ENCODE data around the gene PLEKHA6. TPM values are rescaled to one million over a fixed set of nuclear protein-coding genes. Genes with fewer than 3 reads are reported as not detected.
"Not testable (repeated sequence)": the region's sequence is repeated elsewhere in the genome, so short reads cannot be mapped to it uniquely, and the experiment has no call there.

Gene PLEKHA6
- total RNA-seq, 2 donors from 2014 or later: 14.1 to 19.8 TPM

GRCh38 chr1:204323887-204324286, 35.8 kb downstream of the PLEKHA6 start:
- ATAC-seq (peak; percentile 51 to 84), DNase-seq (no peak)
- intact Hi-C loops (cut with DNase I): no loop called here

DNA sequence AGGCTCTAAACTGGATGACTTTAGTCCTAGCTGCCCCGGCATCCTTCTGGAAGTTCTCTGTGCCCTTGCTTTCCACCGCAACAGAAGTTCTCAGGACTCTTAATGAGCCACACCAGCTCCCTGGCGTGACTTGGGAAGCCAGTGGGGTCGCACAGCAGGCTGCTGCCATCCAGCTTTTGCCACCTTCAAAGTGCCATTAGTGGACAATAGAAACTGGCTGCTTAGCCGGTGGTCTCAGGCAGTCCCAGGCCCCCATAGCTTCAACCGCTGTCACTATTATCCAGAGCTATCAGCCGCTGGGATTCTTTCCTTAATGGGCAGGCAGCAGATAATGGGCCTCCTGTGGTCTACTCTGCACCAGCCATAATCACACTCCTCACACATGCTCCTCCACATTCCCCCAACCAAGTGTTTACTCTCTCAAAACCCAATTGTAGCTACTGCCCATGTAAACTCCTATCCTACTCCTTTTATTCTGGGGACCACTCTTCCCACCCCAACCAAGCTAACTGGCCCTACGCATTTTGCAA, 37.3 kb downstream of the PLEKHA6 start:
- intact Hi-C loops (cut with DNase I): no loop called here
- ATAC-seq: no peak

GRCh38 chr1:204321665-204322064, 38.1 kb downstream of the PLEKHA6 start:
- ATAC-seq: peak; percentile 50 to 62
- intact Hi-C loops (cut with DNase I): no loop called here
- DNase-seq: no peak

More for the DNA sequence above, 37.3 kb downstream of the PLEKHA6 start:
- no peak for DNase-seq

DNA sequence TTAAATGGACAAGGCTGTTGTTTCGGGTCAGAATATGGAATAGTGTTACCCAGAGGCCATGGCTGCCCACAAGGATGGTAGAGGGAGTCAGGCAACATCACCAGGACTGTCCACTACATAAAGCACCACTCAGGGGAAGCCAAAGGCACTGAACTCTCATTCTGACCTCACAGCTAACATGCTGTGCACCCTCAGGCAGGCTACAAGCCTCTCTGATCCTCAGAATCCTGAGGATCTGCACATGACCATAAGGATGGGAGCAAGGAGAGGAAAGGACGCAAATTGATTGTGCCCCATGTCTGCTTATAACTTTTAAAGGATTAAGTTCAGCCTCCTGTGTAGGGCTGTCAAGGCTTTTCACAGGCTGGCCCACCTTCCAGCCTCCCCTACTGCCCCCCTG, 38.7 kb downstream of the PLEKHA6 start:
- DNase-seq: no peak
- intact Hi-C loops (cut with DNase I): no loop called here
- no peak for ATAC-seq

DNA sequence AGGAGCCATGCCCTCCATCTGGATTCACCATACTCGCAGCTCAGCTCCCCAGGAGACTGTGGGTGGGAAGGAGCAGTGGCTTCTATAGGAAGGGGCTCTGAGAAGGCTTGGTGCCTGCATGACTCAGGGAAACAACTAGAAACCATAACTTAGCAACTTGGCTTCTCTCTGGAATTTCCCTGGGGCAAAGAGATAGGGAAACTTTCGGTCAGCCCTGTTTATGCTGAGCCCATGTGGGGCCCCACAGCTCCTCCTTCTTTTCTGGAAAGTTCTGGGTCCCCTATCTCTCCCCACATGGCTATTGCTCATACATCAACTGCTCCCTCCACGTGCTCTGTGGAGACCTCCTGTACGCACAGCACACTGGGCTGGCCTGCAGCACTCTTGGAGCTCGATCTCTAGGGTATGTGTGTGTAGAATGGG, 39.3 kb downstream of the PLEKHA6 start:
- intact Hi-C loops (cut with DNase I): no loop called here
- DNase-seq (no peak), ATAC-seq (peak in 1 of 2 donors; percentile 31)

DNA sequence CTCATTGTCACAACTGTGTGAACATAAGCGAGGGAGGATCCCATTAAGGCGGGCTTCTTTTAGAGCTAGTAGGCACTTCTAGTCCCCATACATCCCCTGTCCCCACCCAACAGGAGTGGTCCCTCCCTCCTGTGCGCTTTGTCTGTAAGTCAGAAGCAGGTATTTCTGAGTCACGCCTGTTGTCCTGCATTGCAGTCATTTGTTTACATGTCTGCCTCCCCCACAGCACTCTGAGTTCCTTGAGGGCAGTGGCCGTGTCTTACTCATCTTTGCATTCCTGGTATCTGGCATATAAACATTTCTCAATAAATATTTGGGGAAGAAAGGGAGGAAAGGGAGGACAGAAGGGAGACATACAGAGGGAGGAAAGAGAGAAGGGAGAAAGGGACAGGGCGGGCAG, 40.3 kb downstream of the PLEKHA6 start:
- intact Hi-C loops (cut with DNase I): no loop called here
- DNase-seq (no peak), ATAC-seq (peak in 1 of 2 donors; percentile 37)

DNA sequence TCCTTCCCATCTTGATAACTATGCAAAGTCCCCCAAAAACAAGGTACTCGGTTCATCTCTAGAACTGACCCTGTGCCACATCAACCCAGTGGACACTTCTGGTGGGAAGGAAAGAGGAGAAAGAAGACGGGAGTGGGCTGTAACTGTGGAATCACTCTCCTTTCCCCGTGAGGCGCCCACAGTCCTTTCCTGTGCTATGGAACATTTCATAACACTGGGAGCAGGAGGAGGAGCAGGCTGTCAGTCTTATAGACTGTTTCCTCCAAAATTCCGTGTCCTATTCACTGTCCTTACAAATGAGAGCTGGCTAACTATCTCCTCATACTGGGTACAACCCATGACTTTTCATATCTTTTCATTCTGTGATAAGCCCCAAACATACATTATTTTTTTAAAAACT, 40.7 kb downstream of the PLEKHA6 start:
- DNase-seq (no peak), ATAC-seq (peak in 1 of 2 donors; percentile 16)
- intact Hi-C loops (cut with DNase I): no loop called here

DNA sequence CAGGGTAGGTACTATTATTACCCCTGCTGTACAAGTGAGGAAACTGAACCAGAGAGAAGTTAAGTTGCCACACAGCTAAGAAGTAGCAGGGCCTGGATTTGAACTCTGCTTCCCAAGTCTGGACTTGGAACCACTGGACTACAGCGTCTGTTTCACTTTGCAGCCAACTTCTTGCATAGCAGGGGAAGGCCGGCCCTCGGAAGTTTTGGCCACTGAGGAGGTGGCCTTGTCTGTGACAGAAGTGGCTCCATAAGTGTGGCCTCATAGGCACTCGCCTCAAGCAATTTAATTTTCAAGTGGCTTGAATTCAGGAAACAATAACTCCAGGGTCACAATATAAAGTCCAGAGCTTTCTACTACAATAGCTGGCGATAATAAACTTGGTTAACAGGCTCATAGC, 41.4 kb downstream of the PLEKHA6 start:
- DNase-seq: no peak
- no peak for ATAC-seq
- intact Hi-C loops (cut with DNase I): no loop called here

GRCh38 chr1:204317170-204317569, 42.6 kb downstream of the PLEKHA6 start:
- intact Hi-C loops (cut with DNase I): no loop called here
- no peak for ATAC-seq
- DNase-seq: no peak

GRCh38 chr1:204316164-204316563, 43.6 kb downstream of the PLEKHA6 start:
- DNase-seq (no peak), ATAC-seq (no peak)
- intact Hi-C loops (cut with DNase I): no loop called here

DNA sequence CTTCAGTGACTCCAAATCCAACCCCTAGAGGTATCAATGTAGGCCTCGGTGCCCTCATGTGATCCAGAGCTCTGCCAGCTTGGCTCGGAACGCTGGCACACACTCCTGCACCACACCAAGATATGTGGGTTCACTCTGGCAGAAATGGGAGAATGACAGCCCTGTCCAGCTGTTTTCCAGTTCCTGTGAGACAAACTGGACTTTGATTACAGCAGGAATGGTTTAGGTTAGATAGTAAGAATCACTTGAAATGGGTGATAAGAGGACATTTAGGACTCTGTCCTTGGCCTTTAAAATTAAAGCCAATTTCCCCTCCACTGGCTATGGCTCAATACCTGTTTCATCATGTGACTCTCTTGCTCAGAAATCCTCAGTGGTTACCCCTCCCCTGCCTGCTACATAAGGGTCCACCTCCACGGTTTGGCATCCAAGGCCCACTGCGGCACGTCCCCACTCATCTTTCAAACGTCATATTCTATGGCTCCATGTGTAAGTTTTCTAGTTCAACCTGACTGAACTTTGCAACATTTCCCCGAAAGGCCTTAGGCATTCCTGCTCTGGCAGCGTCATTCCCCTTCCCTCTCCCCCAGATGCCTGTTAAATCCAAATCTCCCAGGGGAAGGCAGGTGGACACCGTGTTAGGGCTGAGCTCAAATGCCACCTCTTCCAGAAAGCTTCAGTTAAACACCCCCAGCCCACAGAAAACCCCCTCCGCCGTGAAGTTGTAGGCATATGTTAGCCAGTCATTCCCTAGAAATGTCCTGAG, 44.7 kb downstream of the PLEKHA6 start:
- ATAC-seq: peak; percentile 10 to 20
- intact Hi-C loops (cut with DNase I): no loop called here
- no peak for DNase-seq

DNA sequence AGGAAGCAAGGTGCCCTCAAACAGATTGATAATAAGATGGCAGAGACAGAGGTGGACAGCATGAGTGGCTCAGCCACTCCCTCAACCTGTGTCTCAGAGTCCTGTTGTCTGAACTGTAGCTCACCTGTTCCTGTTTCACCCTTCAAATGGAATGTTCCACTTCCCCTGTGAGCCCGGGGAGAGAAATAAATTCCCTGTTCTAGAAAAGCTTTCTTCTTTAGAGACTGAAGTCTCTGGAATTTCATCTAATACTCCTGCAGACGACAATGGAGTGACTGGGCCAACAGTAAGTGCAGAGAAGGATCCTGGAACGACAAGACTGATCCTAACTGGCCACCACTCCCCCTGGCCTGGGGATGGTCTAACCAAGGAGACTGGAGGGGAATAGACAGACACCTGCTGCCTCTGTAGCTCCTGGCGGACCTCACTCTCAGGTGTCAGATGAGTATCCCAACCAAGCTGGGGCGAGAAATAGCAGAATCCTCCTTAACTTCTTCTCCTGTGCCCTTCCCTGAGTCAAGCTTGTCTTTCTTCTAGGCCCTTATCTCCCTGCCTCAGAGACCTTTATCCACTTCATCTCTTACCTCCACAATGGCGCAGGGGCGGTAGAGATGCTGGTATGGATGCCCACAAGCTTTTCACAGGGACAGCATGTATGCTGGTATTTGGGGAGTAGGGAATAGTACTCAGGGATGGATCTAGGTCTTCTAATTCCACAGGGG, 45.4 kb downstream of the PLEKHA6 start:
- intact Hi-C loops (cut with DNase I): no loop called here
- DNase-seq (no peak), ATAC-seq (no peak)

GRCh38 chr1:204313675-204314074, 46.1 kb downstream of the PLEKHA6 start:
- no peak for DNase-seq
- intact Hi-C loops (cut with DNase I): no loop called here
- no peak for ATAC-seq

DNA sequence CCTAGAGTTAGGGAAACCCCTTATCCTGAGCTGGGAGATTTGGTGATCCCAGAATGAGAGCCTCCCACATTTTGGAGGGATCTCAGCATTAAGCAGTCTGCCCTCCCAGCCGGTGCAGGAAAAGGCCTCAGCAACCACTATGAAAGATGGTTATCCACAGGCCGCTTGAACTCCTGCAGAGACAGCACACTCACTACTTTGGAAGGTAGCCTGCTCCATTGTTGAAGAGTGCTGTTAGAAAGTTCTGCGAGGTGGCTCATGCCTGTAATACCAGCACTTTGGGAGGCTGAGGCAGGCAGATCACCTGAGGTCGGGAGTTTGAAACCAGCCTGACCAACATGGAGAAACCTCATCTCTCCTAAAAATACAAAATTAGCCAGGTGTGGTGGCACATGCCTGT, 48.8 kb downstream of the PLEKHA6 start:
- ATAC-seq; intact Hi-C loops (cut with DNase I); DNase-seq: not testable (repeated sequence)

GRCh38 chr1:204308023-204308628, 51.6 kb downstream of the PLEKHA6 start:
- DNase-seq (no peak), ATAC-seq (peak in 1 of 2 donors; percentile 35)
- intact Hi-C loops (cut with DNase I): no loop called here

- ATAC-seq: peak; percentile 83 to 90
- intact Hi-C loops (cut with DNase I): no loop called here
- DNase-seq: peak; percentile 36
Observed at GRCh38 chr1:204307334-204307883, 52.3 kb downstream of the PLEKHA6 start.

DNA sequence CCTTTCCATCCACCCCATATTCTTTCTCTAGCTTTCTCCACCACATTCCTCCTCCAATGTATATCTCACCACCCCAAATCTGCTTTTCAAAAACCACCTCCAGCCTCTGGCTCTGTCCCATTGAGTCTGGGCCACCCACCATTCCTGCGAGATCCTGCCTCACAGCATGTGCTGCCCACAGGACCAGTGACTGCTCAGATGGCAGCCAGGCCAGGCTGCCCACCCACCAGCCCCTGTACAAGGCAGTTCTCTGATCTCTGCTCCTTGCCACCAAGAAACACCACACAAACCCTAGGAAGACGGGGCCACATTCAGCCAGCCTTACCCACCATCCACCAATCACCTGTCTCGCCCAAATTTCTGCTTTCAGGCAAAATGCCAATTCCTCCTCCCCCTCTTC, 53.7 kb downstream of the PLEKHA6 start:
- ATAC-seq (no peak), DNase-seq (no peak)
- intact Hi-C loops (cut with DNase I): no loop called here

GRCh38 chr1:204304067-204304466, 55.7 kb downstream of the PLEKHA6 start:
- intact Hi-C loops (cut with DNase I): no loop called here
- ATAC-seq: no peak
- DNase-seq: no peak

DNA sequence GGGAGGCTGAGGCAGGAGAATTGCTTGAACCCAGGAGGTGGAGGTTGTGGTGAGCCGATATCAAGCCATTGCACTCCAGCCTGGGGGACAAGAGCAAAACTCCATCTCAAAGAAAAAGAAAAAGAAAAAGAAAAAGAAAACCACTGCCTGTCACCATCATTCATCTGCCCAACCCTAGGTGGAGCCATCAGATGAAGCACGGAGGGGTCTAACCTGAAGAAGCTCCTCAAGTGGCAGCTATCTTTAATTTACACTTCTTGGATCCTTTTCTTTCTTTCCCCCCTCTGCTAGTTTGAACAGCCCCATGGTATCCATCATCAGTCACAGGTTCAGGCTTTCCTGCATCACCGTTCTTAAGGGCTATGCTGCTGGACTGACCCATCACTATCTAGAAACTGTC, 57.0 kb downstream of the PLEKHA6 start:
- ATAC-seq (no peak), DNase-seq (no peak)
- intact Hi-C loops (cut with DNase I): no loop called here

All from left cardiac atrium (tissue), 4 donors.